ENCODE measurements around the gene CATSPER3.

The CATSPER3 gene

GRCh38 chr5:135041145-135041587 is 73.5 kb downstream of the CATSPER3 start:
- Mint-ChIP-seq H3K4me3 (no peak overlapping the region), H3K36me3 (ENCODE audit: low read depth) (no peaks in the 10 kb centered on the region), H3K27ac (no peak overlapping the region), H3K27me3 (ENCODE audit: low read depth, poor library complexity) (peaks cover 94% of the 10 kb centered on the region), H3K4me1 (no peaks in the 10 kb centered on the region), H3K9me3 (no peaks in the 10 kb centered on the region)
- no peak for TF ChIP-seq CTCF (IDR thresholded peaks at IDR 0.05)
- no peak for DNase-seq

GRCh38 chr5:135041726-135042125 is 74.0 kb downstream of the CATSPER3 start:
- no peaks in the 10 kb centered on the region for H3K4me1 Mint-ChIP-seq
- DNase-seq = no peak
- no peaks in the 10 kb centered on the region for H3K9me3 Mint-ChIP-seq
- no peak for TF ChIP-seq CTCF (IDR thresholded peaks at IDR 0.05)
- no peak overlapping the region for H3K4me3 Mint-ChIP-seq
- no peak overlapping the region for H3K27ac Mint-ChIP-seq
- no peaks in the 10 kb centered on the region for H3K36me3 Mint-ChIP-seq (ENCODE audit: low read depth)
- H3K27me3 Mint-ChIP-seq (ENCODE audit: low read depth, poor library complexity) = peaks cover 89% of the 10 kb centered on the region

GRCh38 chr5:135042595-135042994 is 74.9 kb downstream of the CATSPER3 start:
- TF ChIP-seq CTCF (IDR thresholded peaks at IDR 0.05) = no peak
- Mint-ChIP-seq H3K27ac (no peak overlapping the region), H3K4me3 (no peak overlapping the region), H3K27me3 (ENCODE audit: low read depth, poor library complexity) (peaks cover 84% of the 10 kb centered on the region), H3K4me1 (peaks cover 7% of the 10 kb centered on the region), H3K9me3 (no peaks in the 10 kb centered on the region), H3K36me3 (ENCODE audit: low read depth) (no peaks in the 10 kb centered on the region)
- no peak for DNase-seq

GRCh38 chr5:135045488-135045887 is 77.8 kb downstream of the CATSPER3 start:
- no peak for DNase-seq
- no peaks in the 10 kb centered on the region for H3K9me3 Mint-ChIP-seq
- TF ChIP-seq CTCF (IDR thresholded peaks at IDR 0.05) = no peak
- no peak overlapping the region for H3K4me3 Mint-ChIP-seq
- H3K4me1 Mint-ChIP-seq = peaks cover 8% of the 10 kb centered on the region
- no peak overlapping the region for H3K27ac Mint-ChIP-seq
- H3K27me3 Mint-ChIP-seq (ENCODE audit: low read depth, poor library complexity) = peaks cover 85% of the 10 kb centered on the region
- H3K36me3 Mint-ChIP-seq (ENCODE audit: low read depth) = no peaks in the 10 kb centered on the region

DNA sequence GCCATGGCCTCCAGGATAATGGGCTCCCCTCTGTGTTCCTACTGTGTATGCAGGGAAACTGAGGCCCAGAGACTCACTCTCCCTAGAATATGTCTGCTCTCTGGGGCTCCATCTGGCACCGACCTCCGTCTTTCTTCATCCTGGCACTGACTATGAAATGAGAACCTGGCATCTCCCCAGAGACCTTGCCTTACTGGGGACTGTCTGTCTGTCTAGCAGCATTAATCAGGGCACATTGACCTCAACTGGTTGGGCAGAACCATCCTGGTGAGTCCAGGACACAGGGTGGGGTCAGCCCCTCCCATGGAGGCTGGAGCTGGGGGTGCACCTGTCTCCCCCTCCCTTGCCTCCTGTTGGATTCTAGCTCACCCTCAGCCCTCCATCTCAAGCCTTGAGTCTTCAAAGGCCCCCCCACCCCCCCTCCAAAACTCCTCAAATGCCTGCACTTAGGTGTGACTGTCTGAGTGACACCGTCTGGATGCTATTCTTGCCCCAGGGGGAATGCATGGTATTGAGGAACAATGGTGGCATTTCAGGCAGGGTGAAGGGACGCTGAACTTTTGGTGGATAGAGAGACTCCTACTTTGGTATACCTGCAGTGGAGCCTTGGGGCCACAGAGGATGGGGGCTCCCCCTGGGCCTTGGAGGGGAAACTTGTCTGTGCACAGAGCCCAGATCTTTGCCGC is 79.1 kb downstream of the CATSPER3 start:
- Mint-ChIP-seq H3K9me3 (no peaks in the 10 kb centered on the region), H3K27ac (no peak overlapping the region), H3K36me3 (ENCODE audit: low read depth) (no peaks in the 10 kb centered on the region), H3K4me3 (no peak overlapping the region), H3K4me1 (peaks cover 19% of the 10 kb centered on the region), H3K27me3 (ENCODE audit: low read depth, poor library complexity) (peaks cover 85% of the 10 kb centered on the region)
- DNase-seq = no peak
- no peak for TF ChIP-seq CTCF (IDR thresholded peaks at IDR 0.05)

DNA sequence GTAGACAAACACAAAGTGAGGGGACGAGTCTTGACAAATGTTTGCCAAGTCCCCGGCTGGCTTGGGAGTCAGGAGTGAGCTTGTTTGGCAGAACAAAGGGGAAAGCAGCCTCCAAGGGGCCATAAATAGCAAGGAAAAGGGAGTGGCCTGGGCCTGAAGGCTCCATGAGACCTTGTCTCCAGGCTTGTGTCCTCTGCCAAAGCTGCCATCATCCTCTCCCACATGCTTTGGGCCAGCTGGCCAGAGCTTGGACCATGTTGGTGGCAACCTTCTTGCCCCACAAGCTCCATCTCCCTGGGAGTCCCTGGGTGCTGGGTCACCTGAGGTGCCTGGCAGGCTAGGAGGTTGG is 79.6 kb downstream of the CATSPER3 start:
- Mint-ChIP-seq H3K4me3 (no peak overlapping the region), H3K27ac (no peak overlapping the region), H3K36me3 (ENCODE audit: low read depth) (no peaks in the 10 kb centered on the region), H3K9me3 (no peaks in the 10 kb centered on the region), H3K27me3 (ENCODE audit: low read depth, poor library complexity) (peaks cover 85% of the 10 kb centered on the region), H3K4me1 (peaks cover 24% of the 10 kb centered on the region)
- DNase-seq = no peak
- TF ChIP-seq CTCF (IDR thresholded peaks at IDR 0.05) = no peak

All from nephron progenitor cell (in vitro differentiated cells).